ENCODE measurements around the gene HAGH.

DNA sequence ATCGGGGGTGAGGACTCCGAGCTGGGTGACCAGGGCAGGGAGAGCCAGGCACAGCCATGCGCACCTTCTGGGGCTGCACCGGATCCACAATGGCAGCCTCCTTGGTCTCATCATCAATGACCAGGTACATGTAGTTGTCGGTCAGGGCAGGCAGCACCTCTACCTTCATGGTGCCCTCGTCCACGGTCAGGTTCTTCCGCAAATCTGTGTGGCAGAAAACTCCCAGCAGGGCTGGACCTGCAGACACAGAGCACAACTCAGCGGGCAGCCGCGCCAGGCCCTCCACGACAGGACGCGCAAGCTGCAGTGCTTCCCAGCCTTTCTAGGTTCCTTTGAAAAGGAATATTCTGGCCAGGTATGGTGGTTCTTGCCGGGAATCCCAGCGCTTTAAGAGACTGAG lies 3.8 kb downstream of the HAGH start:
- TF ChIP-seq, protein P1, sequence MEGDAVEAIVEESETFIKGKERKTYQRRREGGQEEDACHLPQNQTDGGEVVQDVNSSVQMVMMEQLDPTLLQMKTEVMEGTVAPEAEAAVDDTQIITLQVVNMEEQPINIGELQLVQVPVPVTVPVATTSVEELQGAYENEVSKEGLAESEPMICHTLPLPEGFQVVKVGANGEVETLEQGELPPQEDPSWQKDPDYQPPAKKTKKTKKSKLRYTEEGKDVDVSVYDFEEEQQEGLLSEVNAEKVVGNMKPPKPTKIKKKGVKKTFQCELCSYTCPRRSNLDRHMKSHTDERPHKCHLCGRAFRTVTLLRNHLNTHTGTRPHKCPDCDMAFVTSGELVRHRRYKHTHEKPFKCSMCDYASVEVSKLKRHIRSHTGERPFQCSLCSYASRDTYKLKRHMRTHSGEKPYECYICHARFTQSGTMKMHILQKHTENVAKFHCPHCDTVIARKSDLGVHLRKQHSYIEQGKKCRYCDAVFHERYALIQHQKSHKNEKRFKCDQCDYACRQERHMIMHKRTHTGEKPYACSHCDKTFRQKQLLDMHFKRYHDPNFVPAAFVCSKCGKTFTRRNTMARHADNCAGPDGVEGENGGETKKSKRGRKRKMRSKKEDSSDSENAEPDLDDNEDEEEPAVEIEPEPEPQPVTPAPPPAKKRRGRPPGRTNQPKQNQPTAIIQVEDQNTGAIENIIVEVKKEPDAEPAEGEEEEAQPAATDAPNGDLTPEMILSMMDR (conservative IDR thresholded peaks at IDR 0.05; ENCODE audit: low read length): no peak
- TF ChIP-seq EZH2phosphoT487 (IDR thresholded peaks at IDR 0.05; ENCODE audit: borderline replicate concordance, low read depth, low read length): no peak

Measured in OCI-LY7 (cell line).